ELR (cell line): ENCODE results near the gene CDCA4.

ENCODE experiments used
- DNase-seq: peaks from one replicate; pipeline ENCODE4 v3.0.0-alpha.2; 2015; ENCODE audit warnings: low read depth

CDCA4 gene

DNA sequence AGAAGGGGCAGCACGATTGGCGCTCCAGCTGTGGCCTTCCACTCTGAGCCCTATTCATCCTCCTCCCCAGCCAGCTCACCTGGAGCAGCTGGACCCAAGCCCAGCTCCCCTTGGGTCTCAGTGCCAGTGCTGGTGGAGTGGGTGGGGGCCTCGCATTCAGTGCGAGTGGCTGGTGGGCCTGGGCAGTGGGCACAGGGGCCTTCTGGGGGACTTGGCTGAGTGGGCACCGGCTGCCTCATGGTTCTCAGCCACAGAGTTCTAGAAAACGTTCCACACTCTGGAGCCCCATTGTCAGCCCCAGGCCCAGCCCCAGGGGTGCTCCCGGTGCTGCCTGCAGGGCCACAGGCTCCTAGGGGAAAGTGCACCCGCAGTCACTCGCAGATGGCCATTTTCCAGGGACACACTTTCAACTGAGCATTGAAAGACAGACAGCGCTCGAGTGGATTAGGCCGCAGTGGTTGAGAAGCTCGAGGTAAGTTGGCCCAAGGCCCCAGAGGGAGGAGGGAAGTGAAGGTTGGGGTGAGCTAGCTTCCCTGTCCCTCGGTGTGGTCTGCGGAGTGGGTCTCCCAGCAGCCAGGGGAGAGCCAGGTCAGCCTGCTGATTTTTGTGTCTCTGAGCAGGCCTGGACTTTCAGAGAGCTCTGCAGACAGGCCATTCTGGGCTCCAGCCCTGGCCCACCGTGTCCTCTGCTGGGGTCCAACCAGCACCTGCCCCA is 31.5 kb downstream of the CDCA4 start:
- DNase-seq: no peak

GRCh38 chr14:104986487-104987164 is 34.3 kb downstream of the CDCA4 start:
- no peak for DNase-seq

- DNase-seq: peak; percentile 93
Observed at GRCh38 chr14:104985675-104986486, 35.0 kb downstream of the CDCA4 start, which contains the start of gene CLBA1. Gene CLBA1, plus strand, starts transcription at chr14:104985788. Its CDS starts 644 bp downstream, at chr14:104986432.

- DNase-seq: no peak
Observed at GRCh38 chr14:104984056-104984894, 36.6 kb downstream of the CDCA4 start.

- DNase-seq: no peak
Observed at GRCh38 chr14:104983231-104983721, 37.6 kb downstream of the CDCA4 start.

DNA sequence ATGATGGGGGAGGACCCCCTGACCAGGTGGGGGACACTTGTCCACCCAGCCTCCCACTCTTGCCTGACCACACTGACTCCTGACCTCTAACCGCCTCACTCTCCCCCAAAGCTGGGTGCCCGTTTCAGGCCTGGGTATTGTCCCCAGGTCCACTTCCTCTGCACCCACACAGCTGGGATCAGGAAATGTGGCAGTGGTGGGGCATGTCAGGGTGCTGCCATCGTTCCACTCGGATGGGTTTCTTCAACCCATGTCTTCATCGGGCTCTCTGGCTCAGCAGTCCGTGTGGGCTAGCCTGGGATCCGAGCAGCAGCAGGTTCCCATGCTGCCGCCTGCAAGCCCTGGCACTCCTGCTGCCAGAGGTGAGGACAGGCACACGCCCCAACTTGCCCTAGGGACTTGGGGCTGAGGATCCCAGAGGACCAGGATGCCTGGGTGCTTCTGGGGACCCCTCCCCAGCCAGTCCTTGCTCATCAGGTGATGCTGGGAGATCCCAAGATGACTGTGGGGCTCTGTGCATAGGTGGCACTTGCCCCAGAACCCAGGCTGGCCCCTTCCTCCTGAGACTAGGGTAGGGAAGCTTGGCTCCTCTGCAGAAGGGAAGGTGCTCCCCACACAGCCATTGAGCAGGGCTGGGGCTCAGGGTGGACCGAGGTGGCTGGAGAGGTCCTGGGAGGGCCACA is 38.2 kb downstream of the CDCA4 start:
- no peak for DNase-seq

- DNase-seq: no peak
Observed at GRCh38 chr14:104981699-104982541, 39.0 kb downstream of the CDCA4 start.

DNA sequence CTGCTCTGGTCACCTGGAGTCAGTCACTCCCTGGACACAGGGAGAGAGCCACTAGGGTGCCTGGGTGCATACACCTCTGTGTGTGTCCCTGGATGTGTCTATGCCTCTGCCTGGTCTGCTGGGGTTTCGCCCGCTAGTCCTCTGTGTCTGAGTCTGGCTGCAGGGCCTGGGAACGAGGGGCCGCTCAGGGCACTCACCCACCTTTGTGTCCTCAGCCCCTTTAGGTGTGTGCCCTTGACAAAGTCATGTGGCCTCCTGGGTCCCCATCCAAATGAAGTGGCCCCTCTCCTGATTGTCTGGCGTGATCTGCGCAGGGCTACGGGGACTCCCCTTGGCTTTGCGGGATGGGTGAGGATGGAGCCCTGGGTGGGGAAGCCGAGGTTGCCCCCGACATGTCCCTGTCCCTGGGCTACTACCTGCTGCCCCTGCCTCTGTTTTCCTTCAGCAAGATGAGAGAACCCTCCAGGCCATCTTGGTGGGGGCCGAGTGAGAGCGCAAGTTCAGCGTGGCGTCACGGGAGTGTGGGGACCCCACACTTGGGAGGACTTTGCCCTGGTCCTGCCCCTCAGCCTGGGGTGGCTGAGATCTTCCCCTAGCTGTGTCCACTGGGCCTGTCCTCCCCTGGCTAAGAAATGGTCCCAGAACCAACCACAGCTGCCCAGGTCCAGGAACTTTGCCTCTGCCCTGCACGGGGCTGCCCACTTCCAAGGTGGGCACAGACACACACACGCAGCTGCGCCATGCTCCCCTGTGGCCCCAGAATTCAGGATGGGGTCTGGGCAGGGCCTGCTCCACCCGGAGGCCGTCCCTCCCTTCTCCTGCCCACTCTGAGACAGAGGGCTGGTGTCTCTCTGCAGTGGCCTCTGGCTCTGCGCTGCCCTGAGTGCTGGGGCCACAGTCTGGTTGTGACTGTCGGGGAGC is 40.0 kb downstream of the CDCA4 start:
- DNase-seq: no peak

GRCh38 chr14:104979758-104980610 is 40.9 kb downstream of the CDCA4 start:
- peak; percentile 63 for DNase-seq

DNA sequence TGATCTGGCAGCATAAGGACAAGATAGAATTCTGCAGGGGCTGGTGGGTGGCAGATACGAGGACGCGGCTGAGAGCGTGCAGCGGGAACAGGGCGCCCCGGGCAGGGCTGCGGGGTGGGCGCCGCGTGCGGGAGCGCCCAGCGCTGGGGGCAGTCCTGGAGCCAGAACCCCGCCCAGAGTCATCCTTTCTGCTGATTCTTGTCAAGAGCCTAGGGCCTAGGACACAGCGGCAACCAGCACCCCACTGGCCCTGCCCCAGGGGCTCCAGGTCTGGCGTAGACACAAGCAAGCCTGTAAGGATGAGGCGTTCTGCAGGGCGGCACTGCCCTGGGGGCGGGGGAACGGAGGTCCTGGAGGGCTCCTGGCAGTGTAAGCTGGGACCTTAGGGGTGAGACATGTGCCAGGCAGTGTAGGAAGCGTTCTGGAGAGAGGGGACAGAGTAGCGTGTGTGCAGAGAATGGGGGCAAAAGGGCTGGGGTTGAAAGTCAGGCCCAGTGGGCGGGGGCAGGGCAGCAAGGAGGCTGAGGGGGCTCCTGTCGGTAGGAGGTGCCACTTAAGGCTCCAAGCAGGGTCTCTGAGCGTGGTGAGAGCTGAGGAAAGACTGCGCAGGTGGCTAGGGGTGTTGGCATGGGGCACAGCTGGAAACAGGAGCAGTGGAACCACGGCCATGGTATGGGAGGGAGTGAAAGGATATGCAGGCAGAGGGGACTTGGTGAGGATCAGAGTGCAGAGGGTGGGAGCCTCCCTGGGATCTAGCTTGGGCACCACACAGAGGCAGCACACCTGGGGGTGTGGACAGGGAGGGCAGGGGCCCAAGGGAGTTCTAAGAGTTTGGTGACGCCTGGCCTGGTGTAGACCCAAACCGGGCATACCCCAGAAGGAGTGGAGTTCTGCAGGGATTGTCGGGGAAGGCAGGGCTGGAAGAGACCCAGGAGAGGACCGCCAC is 41.9 kb downstream of the CDCA4 start:
- DNase-seq: no peak

DNA sequence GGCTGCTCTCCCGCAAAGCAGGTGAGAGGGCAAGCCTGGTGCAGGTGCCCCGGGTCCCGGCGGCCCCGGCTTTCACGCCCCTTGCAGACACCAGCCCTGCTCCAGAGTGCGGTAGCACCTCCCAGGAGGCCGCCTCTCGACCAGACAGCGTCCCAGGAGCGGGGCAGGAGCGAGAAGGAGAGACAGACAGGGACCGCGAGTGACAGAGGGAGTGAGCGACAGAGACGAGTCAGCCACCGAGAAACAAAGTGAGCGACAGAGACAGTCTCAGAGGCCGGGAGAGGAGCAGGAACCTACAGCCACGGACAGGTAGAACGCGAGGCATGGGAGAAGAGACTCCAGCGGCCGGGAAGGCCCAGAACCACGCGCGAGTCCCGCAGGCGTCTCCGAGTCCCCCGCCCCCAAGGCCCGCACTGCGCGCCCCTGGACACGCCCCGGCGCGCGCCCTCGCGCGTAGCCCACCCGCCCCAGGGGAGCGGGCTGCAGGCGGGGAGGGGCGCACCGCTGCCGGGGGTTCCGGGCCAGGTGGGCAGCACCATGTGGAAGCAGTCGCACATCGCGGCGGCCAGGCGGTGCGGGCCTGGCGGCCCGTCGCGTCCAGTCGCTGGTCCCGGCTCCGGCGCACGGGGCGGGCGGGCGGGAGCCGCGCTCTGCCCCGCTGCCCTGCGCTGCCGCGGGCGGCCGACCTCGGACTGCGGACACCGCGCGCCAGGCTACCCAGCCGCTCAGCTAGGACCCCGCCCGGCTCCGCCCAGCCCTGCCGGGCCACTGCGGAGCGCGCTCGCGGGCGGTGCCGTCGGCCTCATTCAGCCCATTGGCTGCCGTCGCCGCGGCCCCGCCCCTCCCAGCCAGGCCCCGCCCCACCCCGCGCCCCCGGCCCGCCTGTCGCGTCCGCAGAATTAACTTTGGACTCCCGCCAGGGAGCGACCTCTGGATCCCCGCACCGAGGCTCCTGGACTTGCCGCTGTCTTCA is 42.9 kb downstream of the CDCA4 start, which contains the start of gene AHNAK2:
Gene AHNAK2 (minus strand): TSS at position 694 of the 973 bp plus-strand sequence. CDS start 137 bp downstream, at position 557.
- peak; percentile 90 for DNase-seq

DNA sequence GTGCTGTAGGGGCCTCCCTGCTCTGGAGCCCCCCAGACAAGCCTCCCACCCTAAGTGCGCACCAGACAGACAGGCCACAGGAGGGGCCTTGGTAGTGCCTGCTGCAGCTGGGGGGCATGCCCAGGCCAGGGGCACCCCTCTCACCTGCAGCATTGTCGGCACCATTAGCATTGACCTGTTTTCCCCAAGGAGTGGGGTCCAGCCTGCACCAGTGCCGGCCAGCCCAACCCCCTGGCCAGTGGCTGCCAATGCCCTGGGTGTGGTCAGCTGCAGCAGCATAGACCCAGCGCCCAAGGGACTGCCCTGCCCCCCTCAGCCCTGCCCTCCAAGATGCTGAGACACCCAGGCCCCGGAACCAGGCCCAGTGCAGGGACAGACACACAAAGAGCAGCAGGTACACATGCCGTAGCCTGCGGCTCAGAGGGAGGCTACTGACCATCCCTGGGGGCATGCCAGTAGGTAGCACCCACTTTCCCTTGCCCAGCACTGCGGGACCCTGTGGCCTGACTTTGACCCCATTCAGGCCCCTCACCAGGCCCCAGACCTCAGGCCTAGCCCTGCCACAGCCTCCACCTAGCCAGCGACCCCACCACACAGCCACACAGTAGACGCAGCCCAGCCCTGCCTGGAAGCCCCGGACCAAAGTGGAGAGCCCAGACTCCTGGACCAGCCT is 43.7 kb downstream of the CDCA4 start:
- no peak for DNase-seq

DNA sequence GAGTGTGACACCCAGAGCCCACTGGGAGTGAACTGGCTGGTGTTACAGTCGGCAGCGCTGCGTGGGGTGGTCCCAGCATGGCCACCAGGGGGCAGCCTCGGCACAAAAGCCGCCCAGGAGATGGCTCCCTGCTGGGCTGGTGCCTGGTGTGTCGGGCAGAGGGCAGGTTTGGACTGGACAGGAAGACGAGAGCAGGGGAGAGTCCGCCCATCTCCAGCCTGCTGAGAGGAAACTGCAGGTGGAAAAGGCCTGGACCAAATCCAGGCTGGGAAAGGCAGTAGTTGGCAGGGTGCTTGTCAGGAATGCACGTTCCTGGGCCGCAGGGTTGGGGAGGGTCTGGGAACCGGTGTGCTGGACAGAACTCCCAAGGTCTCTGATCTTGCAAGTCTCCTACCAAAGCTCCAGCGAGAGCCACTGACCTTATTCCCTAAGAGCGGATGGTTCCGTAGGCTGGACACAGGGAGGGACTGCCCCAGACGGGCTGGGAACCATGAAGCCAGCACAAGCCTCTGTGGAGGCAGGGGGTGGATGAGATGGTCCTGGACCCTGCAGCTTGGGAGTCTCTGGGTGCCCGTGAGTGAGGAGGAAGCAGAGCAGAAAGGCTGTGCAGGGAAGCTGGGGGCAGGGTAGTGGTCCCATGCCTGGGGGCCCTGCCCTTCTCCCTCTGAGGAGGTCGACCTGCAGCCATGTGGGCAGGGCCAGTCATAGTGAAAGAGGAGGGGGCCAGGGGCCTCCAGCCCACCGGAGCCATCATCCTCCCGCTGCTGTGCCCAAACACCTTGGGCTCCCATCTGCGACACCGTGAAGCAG is 44.5 kb downstream of the CDCA4 start:
- DNase-seq: peak; percentile 90
